Pons (tissue), 1 donor: Measurements from ENCODE around the gene BCAR3.

Experiments
- DNase-seq: peaks from one replicate; pipeline ENCODE4 v3.0.0-alpha.2; 2016; ENCODE audit warnings: low spot score

BCAR3 gene

DNA sequence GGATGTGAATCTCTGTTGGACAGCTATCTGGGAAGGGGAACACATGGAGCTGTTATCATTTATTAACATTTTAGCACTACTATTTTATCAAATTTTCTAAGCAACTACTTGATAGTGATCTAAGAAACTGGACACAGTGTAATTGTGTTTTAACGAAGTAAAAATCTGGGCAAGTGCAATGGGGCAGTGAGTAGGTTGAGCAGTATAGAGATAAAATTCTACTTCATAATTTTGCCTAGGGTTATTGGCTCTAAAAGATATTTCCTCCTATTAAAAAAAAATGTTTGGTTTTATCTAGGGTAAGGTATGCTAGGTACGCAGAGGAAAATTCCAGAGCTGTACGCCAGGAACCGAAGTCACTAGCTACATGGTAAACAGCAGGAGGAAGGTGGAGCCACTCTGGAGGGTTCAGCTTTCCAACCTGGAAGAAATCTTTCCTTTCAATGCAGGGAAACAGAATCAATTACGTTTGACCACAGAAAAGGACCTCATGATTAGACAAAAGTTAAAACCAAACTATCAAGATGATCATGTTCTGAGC, 43.3 kb downstream of the BCAR3 start:
- DNase-seq = no peak

DNA sequence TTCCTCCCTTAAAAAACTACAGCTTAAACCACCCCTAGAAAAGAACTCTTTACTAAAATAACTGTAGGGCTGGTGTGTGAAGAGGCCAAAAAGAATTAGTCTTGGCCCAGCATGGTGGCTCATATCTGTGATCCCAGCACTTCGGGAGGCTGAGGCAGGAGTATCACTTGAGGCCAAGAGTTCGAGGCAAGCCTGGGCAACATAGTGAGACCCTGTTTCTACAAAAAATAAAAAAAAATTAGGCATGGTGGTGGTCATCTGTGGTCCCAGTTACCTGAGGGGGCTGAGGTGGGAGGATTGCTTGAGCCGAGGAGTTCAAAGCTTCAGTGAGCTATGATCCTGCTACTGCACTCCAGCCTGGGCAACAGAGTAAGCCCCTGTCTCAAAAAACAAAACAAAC, 44.9 kb downstream of the BCAR3 start:
- no peak for DNase-seq

DNA sequence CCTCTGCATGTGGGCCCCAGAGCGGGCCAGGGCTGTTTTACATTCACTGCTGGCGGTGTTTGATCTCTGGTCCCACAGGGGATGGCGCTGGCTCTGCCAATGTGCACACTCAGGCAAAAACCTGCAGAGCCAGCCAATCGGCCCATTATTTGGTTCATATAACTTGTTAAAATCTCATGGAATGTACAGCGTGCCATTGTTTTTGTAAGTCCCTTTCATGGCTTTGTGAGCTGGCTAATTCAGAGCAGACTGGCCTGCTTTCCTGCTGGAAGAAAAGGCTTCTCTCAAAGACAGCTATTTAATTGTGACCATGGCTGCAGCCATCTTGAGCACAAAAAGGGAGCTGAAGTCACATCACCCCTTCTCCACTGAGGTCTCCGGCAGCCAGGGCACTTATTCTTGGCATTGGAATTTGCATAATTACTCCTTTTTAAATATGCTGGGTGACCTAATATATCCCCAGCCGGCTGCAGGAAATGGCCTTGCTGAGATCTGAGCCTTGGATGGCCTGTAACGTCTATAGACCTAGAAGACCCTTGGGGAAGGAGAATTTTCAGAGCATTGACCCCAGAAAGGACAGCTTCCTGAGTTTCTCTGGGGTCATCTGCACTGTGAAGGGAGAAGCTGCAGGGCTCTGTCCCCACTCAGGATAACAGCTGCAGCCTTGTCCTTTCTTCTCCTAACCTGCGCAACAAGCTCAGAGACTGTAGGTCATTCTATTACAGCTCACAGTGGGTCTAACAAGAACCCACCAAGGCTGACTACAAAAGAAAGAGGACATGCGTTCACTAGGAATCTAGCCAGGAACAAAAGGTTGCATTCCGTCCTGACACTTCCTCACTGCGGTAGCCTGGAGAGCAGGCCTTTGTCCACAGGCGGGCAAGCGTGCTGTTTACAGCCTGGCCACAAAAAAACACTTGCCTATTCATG, 45.8 kb downstream of the BCAR3 start:
- peak; percentile 80 for DNase-seq

DNA sequence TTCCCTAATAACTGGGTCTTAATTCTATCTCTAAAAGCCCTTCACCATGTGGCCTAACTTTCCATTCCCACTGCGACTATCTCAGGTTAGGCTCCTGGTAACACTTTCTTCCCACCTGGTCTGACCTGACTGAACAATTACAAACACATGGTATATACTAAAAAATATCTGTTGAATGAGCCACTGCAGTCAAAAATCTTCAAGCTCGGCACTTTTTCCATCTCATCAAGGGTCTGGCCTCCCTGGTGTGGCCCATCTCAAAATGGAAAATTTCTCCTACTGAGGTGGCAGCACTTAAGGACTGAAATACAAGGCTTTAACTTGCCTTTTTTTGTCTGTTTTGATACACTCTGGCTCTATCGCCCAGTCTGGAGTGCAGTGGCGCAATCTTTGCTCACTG, 48.3 kb downstream of the BCAR3 start:
- no peak for DNase-seq

DNA sequence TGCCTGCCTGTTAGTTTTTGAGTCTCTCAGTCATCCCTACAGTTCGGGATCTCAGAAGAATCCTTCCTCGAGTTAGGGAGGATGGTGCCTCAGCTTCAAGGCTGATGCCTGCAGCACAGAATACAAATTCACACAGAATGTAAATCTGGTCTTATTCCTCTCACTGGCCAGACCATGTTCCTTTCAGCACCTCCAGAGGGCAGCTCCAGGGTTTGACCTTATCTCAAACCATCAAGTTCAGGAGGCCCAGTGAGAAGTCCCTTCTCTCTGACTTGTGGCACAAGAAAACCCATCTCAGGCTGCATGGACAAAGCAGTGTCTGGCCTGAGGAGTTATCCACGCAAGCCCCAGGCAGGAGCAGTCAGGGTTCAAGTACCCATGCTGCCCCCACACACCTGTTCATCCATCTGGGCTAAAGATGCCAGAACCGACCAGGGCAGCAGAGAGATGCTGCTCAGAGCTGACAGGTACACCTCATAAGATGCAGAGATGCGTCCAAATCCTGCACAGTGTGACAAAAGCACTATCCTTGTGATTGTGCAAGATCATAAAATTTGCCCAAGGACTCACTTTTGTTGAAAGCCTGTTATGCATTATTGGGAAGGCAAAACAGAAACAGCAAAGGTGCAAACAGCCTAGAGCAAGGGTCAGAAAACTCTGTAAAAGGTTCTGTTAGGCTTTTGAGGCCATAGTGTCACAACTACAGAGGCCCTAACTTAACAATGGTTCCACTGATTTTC, 49.8 kb downstream of the BCAR3 start:
- no peak for DNase-seq

DNA sequence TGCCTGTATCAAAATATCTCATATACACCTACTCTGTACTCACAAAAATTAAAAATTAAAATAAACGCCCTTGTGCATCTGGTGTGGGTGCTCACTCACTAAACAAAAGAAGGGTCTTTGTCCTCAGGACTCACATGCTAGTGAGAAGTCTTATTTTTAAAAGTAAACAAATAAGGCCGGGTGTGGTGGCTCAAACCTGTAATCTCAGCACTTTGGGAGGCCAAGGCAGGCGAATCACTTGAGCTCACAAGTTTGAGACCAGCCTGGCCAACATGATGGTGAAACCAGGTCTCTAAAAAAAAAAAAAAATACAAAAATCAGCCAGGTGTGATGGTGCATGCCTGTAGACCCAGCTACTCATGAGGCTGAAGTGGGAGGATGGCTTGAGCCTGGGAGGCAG, 51.5 kb downstream of the BCAR3 start:
- DNase-seq = no peak

DNA sequence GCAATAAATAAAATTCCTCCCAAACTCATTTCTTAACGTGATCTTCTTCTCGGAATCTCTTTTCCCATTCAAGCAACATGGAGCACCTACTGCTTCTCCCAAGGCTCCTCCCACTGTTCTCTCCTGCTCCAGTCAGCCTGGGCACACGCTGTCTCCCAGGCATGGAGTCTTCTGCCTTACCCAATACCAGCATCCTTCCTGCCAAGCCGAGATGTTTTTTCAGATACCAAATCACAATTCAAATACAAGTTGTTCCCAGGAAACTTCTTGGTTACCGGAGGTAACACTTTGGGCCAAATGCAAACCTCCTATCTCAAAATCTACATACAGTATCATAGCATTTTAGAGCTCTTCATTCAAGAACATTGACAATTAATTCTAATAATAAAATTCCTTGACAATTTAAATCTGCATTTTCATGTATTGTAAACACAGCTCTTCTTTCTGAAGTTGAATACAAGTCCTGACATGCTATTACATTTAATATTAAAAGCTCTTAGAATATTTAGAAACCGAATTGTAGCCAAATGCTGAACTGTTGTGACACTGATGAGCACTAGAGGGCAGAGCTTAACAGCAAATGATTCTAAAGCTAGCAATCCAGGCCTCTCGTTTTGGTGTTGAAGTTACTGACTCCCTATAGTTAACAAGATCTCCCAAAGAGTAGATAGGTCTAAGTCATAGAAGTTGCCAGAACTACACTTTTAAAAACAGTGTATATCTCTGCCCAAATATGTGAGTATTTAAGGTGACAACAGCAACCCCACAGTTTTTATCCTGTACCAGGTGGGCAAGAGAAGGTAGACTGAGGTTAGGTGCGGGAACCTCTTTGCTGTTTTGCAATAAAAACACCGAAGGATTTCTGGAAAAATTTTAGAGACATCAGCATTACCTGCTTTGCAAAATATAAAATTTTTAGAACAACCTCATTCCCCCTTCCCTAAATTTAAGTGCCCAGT, 52.3 kb downstream of the BCAR3 start:
- DNase-seq = peak; percentile 81

DNA sequence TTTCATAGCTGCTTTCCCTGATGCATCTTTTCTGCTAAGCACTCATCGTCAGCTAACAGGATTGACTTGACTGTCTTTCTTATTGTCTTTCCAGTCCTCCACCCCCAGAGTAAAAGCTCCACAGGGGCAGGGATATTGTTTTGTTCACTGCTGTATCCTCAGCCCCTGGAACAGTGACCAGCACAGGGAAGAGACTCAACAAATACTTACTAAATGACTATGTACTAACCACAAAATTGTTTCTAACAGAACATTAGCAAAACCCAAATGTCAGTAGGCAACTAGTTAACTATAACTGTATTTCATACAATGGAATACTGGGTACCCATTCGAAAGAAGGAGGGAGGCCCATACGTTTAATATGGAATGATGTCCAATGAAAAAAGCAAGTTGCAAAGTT, 53.0 kb downstream of the BCAR3 start:
- DNase-seq = no peak

DNA sequence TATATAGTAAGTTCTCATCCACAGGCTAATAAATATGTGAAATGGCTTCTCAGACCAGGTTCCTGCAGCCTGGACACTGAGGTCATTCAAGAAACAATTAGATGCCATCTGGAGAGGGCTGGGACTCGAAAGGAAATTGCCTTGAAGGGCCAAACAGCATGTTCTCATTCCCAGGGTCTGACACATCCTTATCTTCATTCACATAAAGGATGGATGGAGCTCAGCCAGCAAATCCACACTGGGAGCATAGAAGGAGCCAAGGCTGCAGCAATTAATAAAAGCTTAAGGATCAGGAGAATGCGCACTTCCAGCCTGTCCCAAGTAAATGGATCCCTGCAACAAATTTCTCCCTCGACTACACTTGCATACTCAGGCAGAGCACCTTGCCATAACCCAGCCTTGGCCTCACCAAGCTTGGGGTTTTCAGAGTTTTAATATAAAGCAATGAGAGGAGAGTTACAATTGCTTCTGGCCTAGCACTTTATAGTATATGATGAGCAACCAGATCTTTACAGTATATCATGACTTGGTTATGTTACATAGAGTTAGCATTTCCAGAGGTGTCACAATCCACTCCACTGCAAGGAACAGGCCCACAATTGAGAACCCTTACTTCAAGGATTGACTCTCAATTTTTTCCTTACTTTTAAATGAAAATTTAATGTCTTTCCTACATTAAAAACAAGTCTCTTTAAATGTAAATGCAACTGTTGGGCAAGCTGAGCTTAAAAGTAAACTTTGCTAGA, 55.9 kb downstream of the BCAR3 start:
- DNase-seq = no peak

DNA sequence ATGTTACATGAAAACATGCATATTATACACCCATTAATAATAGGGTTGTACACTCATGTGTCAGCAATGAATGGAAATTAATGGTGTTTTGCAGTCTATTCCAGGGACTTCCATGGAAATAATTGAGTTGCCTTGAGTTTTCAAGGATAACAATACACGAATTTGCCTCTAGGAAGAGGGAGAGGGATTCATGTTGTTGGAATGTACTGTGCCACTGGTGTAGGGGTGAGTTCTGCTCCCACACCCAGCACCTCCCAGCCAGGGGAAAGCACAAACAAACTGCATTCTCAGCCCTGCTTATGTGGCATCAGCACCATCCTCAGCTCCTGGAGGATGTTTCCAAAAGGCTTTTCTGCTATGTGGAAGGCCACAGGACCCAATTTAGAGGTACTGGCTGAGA, 57.8 kb downstream of the BCAR3 start:
- no peak for DNase-seq

DNA sequence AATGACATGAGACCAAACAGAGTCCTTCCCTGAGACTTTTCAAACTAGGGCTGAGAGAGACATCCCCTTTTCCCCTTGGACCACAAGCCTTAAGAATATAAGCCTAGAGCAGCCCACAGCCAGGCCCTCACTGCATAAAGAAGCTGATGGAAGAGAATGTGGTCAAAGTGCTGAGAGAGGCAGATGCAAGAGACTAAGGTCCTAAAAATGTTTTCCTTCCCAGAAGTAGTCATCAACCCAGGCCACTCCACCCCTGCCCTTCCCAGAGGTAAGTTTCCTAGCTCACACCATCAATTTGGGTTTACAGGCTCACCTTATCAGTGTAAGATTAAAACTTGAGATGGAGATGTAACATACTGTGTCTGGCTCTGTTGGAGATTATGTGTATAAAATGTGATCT, 58.2 kb downstream of the BCAR3 start:
- no peak for DNase-seq

DNA sequence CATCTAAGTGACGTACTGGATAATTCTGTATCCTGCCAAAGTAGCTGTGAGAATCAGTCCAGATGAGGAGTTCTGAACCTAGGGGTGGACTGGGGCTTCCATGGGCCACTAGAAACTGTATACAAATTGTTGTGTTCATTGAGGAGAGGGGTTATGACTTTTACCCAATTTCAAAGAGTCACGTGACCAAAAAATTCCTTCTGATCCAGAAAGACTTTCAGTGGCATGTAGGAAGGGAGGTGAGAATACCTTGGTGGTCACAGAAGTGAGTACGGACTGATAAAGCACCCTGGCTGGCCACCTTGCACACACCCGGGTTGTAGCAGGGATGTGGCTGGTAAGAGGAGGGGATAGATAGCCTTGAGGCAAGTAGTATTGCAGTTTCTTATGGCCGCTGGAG, 60.4 kb downstream of the BCAR3 start:
- no peak for DNase-seq

DNA sequence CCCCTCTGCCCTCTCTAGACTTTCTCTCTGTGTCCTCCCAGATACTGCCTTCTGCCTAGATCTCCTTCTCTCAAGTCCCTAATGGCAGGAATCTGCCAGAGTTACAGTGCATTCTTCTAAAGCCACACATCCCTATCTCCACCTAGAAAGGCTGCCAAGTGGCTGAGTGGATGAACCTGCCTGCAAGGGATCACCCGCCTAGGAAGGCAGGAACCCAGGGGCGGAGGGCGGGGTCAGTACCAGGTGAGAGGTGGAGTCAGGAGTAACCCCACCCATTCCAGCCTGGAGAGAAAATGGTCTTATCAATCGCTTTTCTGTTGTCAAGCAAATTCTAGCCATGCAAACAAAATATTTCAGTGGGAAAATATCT, 60.8 kb downstream of the BCAR3 start:
- DNase-seq = no peak

DNA sequence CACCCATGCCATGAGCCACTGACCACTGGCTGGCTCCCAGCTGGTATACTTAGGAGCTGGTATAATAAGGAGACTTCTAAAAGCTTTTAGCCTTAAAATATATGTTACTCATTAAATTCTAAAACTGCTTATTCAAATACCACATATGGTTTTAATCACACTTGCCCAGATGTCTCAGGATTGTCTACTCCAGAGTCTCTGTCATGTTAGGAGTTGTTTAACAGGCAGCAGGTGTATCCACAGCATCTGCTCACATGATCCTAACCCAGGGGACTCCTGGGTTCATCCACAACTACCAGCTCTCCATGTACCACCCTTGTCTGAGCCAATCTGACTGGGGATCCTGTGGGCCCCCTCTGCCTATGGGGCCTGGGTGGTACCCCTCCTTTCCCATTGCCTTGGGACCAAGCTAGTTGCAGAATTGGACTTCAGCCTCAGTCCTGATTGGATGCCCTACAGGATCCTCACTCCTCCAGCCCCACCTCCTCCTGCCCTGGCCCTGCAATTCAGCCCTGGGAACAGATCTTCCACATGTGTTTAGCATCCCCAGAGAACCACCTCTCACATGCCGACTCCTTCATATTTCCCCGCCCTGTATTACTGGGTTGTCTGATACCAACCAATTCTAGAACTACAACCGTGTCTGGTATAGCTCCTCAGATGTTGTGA, 61.3 kb downstream of the BCAR3 start:
- no peak for DNase-seq

DNA sequence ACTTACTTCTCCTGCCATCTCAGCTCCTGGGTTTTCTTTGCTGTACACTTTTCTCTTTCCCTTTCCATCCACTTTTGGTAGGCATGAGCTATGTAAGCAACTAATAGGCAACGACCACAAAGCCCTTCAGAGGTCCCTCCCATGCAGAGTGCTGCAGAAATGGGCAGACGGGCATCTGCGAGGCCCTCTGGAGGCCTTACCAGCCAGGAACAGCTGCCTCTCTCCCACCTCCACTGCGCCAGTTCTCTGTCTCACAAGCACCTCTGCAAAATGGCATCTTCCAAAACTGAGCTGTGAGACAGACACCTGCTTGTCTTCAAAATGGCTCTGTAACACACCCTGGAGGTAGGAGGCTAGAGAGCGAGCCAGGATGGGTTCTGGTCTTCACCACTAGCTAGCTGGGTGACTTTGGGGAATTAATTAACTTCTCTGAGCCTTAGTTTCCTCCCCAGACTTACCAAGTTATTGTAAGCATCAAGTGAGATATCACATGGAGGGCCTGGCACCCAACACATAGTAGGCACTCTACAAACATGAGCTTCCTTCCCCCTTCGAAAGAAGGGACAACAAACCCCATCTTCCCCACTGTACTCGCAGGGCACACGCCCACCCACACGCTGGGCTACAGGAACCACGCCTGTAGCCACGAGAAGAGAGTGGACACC, 62.0 kb downstream of the BCAR3 start:
- DNase-seq = no peak

DNA sequence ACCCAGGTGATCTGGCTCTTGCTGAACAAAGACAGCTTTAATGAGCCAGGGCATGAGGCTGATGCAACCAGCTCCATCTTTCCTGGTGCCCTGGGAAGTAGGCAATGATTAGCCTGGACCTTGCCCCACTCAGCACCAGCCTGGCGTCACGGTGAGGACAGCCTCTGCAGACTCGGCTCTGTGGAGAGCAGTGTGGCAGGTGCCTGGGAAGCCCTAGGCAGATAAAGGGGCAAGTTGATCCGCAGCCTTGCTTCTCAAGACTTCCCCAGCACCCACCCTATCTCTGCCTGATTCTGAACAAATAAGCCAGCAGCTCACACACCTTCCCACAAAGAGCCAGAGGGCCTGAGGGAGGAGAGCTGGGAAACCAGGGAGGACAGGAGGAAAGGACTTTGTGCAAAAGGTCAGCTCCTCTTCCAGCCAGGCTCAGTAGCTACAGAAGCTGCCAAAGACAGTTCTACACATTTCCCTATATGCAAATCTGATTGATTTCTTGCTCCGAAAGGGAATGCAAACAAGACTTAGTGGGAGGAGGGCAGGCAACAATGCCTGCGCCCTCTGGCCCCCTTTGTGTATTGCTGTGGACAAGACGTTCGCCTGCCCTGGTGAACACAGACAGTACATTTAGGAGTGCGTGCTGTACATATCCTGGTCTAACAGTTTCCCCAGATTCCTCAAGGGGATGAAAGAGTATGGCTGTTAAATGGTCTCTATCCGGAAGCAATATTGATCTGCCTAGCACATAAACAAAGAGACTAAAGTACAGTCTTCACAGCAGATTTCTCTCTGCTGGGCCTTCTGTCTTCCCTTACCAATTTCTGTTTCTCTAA, 63.8 kb downstream of the BCAR3 start:
- DNase-seq = no peak

DNA sequence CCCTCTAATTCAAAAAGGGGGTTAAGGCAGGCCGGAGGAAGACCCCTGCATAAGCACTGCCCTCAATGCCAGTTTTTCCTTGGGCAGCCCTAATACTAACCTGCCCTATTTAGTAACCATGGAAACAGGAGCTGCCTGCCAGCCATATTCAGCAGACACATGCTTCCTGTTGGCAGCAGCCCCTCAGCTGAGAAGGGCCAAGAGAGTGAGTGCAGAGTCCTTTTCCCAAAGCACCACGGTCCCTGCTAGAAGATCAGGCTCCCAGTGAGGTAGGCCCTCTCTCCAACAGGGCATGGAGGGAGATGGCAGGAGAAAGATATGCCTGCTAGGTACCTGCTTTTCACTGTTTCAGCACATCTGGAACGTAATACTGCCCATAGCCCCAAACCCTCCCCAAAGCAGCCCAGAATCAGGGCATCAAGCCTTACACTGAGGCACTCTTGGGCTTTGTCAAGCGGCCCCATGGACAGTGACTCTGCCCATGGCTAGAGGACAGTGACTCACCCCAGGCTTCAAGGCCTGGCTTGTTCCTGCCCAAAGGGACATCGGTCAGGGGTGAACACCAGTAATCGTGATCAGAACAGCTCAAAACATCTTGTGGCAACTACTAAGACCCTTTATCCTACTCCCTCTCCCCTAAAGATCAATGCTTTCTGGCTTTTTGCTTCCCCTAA, 64.5 kb downstream of the BCAR3 start:
- DNase-seq = peak; percentile 55

DNA sequence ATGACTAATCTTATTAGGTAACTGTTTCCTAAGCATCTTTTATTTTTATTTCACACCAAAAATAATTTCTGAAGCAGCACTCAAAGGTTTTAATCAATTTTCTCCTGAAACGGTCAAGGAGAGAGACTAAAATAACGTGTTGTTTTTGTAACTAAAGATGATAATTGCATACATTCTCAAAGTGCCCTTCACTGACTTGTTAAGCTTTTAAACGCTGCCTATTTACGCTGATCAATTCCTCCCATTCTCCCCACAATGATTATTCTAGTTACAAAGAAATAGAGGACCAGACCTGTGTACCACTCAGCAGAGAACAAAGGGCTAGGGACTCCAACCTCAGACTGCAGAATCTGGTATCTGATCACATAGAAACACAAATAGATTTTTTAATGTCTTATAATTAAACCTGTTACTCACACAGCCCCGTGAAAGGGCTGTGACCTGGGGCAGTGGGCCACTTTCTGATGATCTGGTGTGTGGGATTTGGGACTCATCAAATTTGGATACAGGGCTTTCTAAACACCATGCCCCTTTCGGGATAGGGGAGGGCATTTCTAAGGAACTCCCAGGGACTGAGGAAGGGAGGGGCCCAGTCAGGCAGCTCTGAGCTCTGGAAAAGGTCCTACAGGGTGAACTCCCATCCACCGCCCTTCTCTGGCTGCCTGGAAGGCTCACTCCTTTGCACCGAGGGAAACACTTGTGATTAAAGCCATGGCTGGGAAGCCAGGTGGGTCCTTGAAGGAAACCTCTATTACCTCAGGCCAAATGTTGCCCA, 65.2 kb downstream of the BCAR3 start:
- no peak for DNase-seq
